DOHH2 (cell line): ENCODE results near the gene SESTD1.

Experiments
- H3F3A ChIP-seq: fragments of 200-600 bp; sonication (generic), shearing (Covaris generic); 2 replicates; pipeline ENCODE4 v1.6.0; 2016; ENCODE audit warnings: antibody characterized with exemption, mild to moderate bottlenecking; ENCODE audit not compliant: control insufficient read depth, insufficient read depth
- H3K27ac ChIP-seq: fragments of 200-600 bp; sonication (generic); 2 replicates; pipeline ENCODE4 v1.5.1; 2014; ENCODE audit warnings: low read depth, mild to moderate bottlenecking, low read length, moderate library complexity
- H3K27me3 ChIP-seq: fragments of 200-600 bp; sonication (generic); 2 replicates; pipeline ENCODE4 v1.6.1; 2014; ENCODE audit warnings: mild to moderate bottlenecking, low read length, mixed read lengths; ENCODE audit not compliant: control insufficient read depth
- H3K36me3 ChIP-seq: fragments of 200-600 bp; sonication (generic); 2 replicates; pipeline ENCODE4 v1.6.1; 2014; ENCODE audit warnings: mild to moderate bottlenecking, low read length, moderate library complexity, mixed read lengths; ENCODE audit not compliant: control insufficient read depth
- H3K4me1 ChIP-seq: fragments of 200-600 bp; sonication (generic); 2 replicates; pipeline ENCODE4 v1.6.1; 2014; ENCODE audit warnings: mild to moderate bottlenecking, low read length, mixed read lengths; ENCODE audit not compliant: control insufficient read depth
- H3K4me2 ChIP-seq: fragments of 200-600 bp; sonication (generic); 2 replicates; pipeline ENCODE4 v1.6.0; 2014; ENCODE audit warnings: mild to moderate bottlenecking, low read length, moderate library complexity
- H3K4me3 ChIP-seq: fragments of 200-600 bp; sonication (generic); 2 replicates; pipeline ENCODE4 v1.5.1; 2014; ENCODE audit warnings: mild to moderate bottlenecking, low read length, mixed read lengths
- H3K79me2 ChIP-seq: fragments of 200-600 bp; sonication (generic); 2 replicates; pipeline ENCODE4 v1.6.1; 2014; ENCODE audit warnings: mild to moderate bottlenecking, low read length, mixed read lengths; ENCODE audit not compliant: control insufficient read depth
- H3K9me2 ChIP-seq: fragments of 200-600 bp; sonication (generic); replicated peaks from 2 replicates; pipeline ENCODE4 v1.6.1; 2014; ENCODE audit warnings: mild to moderate bottlenecking, low read length, mixed read lengths; ENCODE audit not compliant: control insufficient read depth
- H3K9me3 ChIP-seq: fragments of 200-600 bp; sonication (generic); 2 replicates; pipeline ENCODE4 v1.6.1; 2014; ENCODE audit warnings: antibody characterized with exemption, low read length, mixed read lengths; ENCODE audit not compliant: control insufficient read depth, insufficient read depth
- H4K20me1 ChIP-seq: fragments of 200-600 bp; sonication (generic); 2 replicates; pipeline ENCODE4 v1.6.0; 2014; ENCODE audit warnings: low read depth, mild to moderate bottlenecking, antibody characterized with exemption, low read length, moderate library complexity; ENCODE audit not compliant: control insufficient read depth, insufficient read depth
- EZH2phosphoT487 ChIP-seq: fragments of 200-600 bp; sonication (generic); IDR thresholded peaks from 2 replicates; pipeline ENCODE4 v1.6.1; 2017; ENCODE audit warnings: borderline replicate concordance, mild to moderate bottlenecking, antibody characterized with exemption, low read length, moderate library complexity, mixed read lengths
- TF ChIP-seq, protein P1 (sequence below): fragments of 200-600 bp; sonication (generic); IDR thresholded peaks from one replicate; pipeline ENCODE4 v1.5.1; 2014; ENCODE audit warnings: antibody characterized with exemption, mild to moderate bottlenecking, low read depth, low read length; ENCODE audit not compliant: poor library complexity, severe bottlenecking

The SESTD1 gene

GRCh38 chr2:179273461-179273962 is 8.9 kb upstream of the SESTD1 start:
- Histone ChIP-seq H3K36me3 (no peaks in the 10 kb centered on the region), H3K9me3 (no peaks in the 10 kb centered on the region), H3K79me2 (no peaks in the 10 kb centered on the region), H3K27ac (no peak overlapping the region), H3F3A (no peaks in the 10 kb centered on the region), H3K4me2 (no peak overlapping the region), H3K9me2 (no peaks in the 10 kb centered on the region), H3K4me3 (no peak overlapping the region), H4K20me1 (no peaks in the 10 kb centered on the region), H3K27me3 (no peaks in the 10 kb centered on the region), H3K4me1 (peaks cover 15% of the 10 kb centered on the region)
- TF ChIP-seq, protein P1, sequence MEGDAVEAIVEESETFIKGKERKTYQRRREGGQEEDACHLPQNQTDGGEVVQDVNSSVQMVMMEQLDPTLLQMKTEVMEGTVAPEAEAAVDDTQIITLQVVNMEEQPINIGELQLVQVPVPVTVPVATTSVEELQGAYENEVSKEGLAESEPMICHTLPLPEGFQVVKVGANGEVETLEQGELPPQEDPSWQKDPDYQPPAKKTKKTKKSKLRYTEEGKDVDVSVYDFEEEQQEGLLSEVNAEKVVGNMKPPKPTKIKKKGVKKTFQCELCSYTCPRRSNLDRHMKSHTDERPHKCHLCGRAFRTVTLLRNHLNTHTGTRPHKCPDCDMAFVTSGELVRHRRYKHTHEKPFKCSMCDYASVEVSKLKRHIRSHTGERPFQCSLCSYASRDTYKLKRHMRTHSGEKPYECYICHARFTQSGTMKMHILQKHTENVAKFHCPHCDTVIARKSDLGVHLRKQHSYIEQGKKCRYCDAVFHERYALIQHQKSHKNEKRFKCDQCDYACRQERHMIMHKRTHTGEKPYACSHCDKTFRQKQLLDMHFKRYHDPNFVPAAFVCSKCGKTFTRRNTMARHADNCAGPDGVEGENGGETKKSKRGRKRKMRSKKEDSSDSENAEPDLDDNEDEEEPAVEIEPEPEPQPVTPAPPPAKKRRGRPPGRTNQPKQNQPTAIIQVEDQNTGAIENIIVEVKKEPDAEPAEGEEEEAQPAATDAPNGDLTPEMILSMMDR, result no peak
- no peak for TF ChIP-seq EZH2phosphoT487

- Histone ChIP-seq H3K4me3 (no peak overlapping the region), H3F3A (no peaks in the 10 kb centered on the region), H3K9me3 (no peaks in the 10 kb centered on the region), H3K4me1 (peaks cover 15% of the 10 kb centered on the region), H3K36me3 (no peaks in the 10 kb centered on the region), H3K79me2 (no peaks in the 10 kb centered on the region), H3K4me2 (no peak overlapping the region), H3K27me3 (no peaks in the 10 kb centered on the region), H3K27ac (no peak overlapping the region), H3K9me2 (no peaks in the 10 kb centered on the region), H4K20me1 (no peaks in the 10 kb centered on the region)
- TF ChIP-seq, protein P1, result no peak
- TF ChIP-seq EZH2phosphoT487, result no peak
Observed at GRCh38 chr2:179272406-179273192, 8.0 kb upstream of the SESTD1 start.

DNA sequence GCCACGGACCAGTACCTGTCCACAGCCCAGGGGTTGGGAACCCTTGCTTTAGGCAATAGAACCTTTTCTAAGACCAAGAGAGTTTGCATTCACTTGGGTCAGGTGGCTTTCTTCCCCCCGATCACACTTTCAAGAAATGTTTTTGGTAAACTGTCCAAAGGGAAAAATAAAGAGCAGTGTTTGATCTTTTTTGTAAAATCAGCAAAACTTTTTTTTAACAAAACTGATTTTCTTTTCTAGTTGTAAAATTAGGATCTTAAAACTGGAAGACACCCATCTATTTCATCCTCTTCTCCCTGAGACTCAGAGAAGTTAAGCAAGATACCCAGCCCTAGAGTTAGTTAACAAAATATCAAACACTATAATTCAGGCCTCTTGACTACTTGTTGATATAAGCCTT is 6.1 kb upstream of the SESTD1 start:
- H3K27ac ChIP-seq, result no peak overlapping the region
- H3K36me3 ChIP-seq, result no peaks in the 10 kb centered on the region
- peaks cover 15% of the 10 kb centered on the region for H3K4me1 ChIP-seq
- TF ChIP-seq EZH2phosphoT487, result no peak
- TF ChIP-seq, protein P1, result no peak
- H3K27me3 ChIP-seq, result no peaks in the 10 kb centered on the region
- H3F3A ChIP-seq, result peaks cover 2% of the 10 kb centered on the region; the same call in 1 of the 2 replicates
- no peaks in the 10 kb centered on the region for H3K9me2 ChIP-seq
- H3K4me2 ChIP-seq, result no peak overlapping the region
- no peaks in the 10 kb centered on the region for H3K79me2 ChIP-seq
- H3K4me3 ChIP-seq, result no peak overlapping the region
- no peaks in the 10 kb centered on the region for H4K20me1 ChIP-seq
- no peaks in the 10 kb centered on the region for H3K9me3 ChIP-seq
